Stimulated activated CD4-positive, alpha-beta T cell treated with anti-CD3 and anti-CD28 coated beads, Interleukin-1b, Interleukin-23, amount 100 ng/mL, for 24 hours (primary cell): ENCODE results near the gene VWA5A.
A peak's percentile ranks its signal among the peaks of the same experiment; 100 is the strongest.

ENCODE experiments used
- DNase-seq, 4 experiments: peaks; one replicate each; pipeline ENCODE4 v3.0.0-alpha.2; 2020; ENCODE audit warnings: low read depth in 4 of 4, low spot score in 1 of 4

The VWA5A gene, protein sequence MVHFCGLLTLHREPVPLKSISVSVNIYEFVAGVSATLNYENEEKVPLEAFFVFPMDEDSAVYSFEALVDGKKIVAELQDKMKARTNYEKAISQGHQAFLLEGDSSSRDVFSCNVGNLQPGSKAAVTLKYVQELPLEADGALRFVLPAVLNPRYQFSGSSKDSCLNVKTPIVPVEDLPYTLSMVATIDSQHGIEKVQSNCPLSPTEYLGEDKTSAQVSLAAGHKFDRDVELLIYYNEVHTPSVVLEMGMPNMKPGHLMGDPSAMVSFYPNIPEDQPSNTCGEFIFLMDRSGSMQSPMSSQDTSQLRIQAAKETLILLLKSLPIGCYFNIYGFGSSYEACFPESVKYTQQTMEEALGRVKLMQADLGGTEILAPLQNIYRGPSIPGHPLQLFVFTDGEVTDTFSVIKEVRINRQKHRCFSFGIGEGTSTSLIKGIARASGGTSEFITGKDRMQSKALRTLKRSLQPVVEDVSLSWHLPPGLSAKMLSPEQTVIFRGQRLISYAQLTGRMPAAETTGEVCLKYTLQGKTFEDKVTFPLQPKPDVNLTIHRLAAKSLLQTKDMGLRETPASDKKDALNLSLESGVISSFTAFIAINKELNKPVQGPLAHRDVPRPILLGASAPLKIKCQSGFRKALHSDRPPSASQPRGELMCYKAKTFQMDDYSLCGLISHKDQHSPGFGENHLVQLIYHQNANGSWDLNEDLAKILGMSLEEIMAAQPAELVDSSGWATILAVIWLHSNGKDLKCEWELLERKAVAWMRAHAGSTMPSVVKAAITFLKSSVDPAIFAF

GRCh38 chr11:124114942-124115781 lies at the start of gene VWA5A:
Gene VWA5A, plus strand, starts transcription at chr11:124115450. Its CDS starts 2,062 bp downstream, at chr11:124117512.
- DNase-seq, result peak; percentile 43 to 66 (median 60)

GRCh38 chr11:124068601-124069110 lies 46.6 kb upstream of the VWA5A start:
- no peak for DNase-seq

DNA sequence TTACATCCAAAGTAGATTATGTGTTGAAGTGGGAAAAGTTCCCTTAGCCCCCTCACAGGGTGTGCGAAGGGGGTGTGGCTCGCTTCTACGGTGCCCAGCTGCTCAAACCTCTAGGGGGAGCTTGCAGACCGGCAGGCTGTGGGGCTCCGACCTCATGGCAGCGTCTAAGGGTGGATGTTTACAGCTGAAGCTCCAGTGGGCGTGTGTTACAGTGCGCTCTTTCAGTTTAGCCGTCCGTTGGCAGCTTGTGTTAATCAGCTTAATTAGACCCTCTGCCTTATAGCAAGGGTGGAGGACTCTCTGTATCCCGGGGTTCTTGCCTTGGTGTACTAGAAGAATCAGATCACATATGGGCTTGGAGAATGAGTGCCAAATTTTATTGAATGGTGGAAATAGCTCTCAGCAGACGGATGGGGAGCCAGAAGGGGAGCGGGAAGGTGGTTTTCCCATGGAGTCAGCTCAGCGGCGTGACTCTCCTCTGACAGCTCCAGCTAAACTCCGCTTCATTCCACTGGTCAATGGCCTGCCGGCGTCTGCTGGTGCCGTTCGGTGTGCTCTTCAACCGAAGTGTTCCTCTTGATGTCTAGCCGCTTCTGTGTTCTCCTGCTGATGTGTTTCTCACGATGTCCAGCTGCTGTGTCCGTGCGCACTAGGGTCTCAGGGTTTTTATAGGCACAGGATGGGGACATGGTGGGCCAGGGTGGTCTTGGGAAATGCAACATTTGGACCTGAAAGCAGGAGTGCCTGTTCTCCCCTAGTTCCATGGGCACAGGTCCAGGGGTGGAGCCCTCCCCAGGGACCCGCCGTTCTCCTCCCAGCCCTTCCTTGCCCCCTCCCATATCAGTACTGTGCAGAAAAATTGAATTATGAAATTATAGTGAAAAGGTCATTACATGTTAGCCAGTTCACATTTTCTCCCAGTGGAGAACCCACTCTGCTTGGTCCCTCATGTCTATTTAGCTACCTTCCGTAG lies 45.5 kb upstream of the VWA5A start:
- DNase-seq, result peak in 1 of 4 experiments; percentile 18

- DNase-seq, result peak; percentile 32 to 46 (median 44)
These were observed 44.2 kb upstream of the VWA5A start for GRCh38 chr11:124070915-124071622.

DNA sequence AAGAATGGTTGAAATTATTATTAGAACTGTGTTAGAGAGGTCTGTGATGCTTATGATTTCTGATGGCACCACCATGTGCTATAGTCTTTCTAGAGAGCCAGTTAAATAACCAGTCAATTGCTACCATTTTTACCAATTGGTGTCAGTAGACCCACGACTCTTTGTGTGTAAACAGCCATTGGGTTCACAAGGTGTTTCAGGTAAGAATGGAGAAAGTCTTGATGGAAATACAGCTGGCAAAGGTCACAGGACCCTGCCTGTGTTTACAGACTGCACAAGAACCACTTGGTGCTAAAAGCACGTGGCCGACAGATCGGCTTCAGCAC lies 43.7 kb upstream of the VWA5A start:
- DNase-seq, result no peak

- DNase-seq, result no peak
These were observed 43.1 kb upstream of the VWA5A start for GRCh38 chr11:124072147-124072546.

- DNase-seq, result no peak
These were observed 40.7 kb upstream of the VWA5A start for GRCh38 chr11:124074554-124074953.

GRCh38 chr11:124075492-124075840 lies 39.8 kb upstream of the VWA5A start:
- no peak for DNase-seq

DNA sequence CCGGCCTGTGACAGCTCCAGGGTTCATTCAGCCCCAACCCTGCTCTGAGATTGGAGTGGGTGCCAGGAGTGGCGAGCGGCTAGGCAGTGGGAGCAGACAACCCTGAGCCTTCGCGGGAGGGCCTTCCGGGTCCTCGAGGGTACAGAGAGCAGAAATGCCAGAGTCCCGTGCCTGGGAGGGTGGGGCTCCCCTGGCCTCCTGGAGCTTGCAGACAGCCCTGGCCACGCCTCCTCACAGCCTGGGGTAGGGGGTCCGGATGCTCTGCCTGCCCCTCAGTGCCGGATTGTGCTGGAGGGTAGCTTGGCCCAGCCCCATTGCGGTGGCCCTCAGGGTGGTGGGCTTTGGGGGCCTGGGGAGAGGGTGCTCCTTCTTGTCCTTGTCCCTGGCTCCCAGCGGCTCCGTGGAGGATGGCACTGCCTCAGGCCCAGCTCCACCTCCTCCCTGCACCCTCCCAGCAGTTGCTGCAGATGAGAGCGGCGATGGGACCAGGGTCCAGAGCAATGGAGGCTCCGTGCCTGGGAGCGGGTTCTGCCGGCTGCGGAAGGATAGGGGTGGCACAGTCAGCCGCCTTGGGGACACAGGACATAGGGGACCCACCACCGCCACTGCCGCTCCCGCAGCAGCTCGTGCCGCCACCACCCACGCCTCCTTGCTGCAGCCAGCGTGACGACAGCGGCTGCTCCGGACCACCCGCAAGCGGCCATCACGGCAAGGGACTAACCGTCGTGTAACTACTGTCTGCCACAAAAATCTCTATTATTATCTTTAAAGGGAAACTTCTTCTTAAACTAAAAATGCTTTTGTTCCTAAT lies 39.2 kb upstream of the VWA5A start:
- no peak for DNase-seq

- no peak for DNase-seq
These were observed 38.0 kb upstream of the VWA5A start for GRCh38 chr11:124077266-124077665.

DNA sequence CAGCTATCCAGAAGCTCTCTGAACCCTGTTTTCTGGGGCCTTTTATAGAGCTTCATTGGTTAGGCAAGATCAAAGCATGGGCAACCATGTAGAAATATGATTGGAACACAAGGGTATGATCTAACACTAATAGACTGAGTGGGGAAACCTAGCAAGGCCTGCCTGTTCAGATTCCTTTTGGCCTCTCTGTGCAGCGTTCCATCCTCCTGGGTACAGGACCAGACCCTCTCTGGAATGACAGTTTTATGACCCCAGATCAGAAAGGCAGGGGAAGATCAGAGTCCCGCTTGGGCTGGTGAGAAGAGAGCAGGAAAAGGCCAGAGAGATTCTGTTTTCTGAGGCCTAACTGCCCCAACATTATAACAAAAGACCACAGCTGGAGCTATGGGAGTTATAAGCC lies 36.7 kb upstream of the VWA5A start:
- DNase-seq, result no peak

- DNase-seq, result no peak
These were observed 35.5 kb upstream of the VWA5A start for GRCh38 chr11:124079631-124080326.

- no peak for DNase-seq
These were observed 34.8 kb upstream of the VWA5A start for GRCh38 chr11:124080327-124081001.

DNA sequence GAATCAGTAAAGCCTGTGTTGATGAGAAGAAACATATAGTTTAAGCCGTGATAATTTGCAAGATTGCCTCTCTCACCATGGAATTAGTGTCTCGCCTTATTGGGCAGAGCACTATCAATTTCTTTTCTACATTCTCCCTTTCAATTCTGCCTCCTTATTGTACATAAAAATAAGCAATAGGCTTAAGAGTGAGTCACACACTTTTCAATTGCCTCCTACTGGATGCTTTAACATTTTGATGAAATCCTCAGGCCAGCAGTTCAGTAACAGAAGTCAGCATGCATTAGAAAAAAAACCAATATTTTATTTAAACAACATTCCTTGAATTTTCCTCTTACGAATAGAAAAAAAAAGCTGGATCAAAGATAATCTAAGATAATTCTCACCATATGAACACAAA lies 33.8 kb upstream of the VWA5A start:
- DNase-seq, result no peak

DNA sequence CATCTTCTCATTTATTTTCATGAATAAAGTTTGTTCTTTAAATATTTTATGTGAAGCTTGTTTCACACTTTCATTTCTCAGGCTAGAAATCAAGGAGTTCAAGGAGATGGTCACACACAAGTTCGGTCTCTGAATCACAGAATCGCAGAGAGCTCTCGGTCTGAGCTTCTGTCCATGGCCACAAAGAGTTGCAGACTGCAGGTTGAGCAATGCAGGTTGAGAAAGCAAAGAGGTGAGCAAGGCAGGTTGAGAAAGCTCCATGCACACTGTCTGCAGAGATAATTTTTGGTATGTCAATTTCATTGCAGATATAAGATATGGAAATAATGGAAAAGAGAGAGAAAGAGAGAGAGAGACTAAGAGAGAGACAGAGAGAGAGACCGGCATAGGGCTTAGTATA lies 32.9 kb upstream of the VWA5A start:
- no peak for DNase-seq

- DNase-seq, result no peak
These were observed 29.7 kb upstream of the VWA5A start for GRCh38 chr11:124085583-124085982.

DNA sequence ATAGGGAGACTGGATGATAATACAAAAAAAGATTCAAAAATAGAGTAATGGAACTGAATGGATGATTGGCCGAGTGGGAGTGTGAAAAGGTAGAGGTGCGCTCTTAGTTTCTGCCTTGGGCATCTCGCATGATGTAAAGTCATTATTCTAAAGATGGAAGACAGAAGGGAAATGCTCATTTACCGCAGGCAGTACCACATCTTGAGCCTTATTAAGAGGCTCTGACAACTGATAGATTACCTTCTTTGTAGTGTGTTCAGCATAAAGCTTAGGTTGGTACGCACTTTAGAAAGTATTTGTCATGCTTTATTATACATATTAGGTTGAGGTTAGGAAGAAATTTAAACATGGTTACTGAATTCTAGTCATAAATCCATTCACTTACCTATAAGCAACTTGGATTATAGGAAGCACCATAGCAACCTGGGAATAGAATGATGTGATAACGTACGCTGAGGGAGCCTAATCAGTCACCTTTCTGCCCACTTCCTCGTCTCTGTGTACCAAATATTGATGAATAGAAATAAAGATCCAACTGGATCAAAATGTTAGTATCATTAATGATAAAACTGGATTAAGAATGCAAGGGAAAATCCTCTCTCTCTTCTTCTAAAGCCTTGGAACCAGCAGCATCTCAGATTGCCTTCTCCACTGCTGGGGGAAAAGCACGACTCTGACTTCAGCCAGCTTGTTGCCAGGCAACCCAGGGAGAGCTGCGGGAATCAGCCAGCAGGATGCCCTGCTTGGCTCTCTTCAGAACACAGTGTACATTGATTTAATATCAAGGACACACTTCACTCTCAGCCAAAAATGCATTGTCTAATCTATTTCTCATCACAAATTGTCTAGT lies 29.0 kb upstream of the VWA5A start:
- no peak for DNase-seq
